ENCODE results near the gene PHRF1.

DNA sequence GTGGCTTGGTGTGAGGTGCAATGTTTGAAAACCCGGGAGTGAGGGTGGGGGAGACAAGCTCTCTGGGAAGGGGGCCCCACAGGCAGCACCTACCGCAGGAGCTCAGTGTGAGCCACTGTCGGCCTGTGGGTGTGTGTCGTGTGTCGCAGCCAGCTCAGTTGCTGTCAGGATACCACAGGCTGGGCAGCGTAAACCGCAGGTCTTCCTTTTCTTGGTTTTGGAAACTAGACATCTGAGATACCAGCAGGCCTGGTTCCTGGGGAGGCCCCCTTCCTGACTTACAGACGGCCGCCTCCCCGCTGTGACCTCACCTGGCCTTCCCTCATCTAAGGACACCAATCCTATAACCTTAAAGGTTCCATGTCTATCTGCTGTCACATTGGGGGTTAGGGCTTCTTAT lies 20.1 kb downstream of the PHRF1 start:
- TF ChIP-seq, protein P1, sequence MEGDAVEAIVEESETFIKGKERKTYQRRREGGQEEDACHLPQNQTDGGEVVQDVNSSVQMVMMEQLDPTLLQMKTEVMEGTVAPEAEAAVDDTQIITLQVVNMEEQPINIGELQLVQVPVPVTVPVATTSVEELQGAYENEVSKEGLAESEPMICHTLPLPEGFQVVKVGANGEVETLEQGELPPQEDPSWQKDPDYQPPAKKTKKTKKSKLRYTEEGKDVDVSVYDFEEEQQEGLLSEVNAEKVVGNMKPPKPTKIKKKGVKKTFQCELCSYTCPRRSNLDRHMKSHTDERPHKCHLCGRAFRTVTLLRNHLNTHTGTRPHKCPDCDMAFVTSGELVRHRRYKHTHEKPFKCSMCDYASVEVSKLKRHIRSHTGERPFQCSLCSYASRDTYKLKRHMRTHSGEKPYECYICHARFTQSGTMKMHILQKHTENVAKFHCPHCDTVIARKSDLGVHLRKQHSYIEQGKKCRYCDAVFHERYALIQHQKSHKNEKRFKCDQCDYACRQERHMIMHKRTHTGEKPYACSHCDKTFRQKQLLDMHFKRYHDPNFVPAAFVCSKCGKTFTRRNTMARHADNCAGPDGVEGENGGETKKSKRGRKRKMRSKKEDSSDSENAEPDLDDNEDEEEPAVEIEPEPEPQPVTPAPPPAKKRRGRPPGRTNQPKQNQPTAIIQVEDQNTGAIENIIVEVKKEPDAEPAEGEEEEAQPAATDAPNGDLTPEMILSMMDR (IDR thresholded peaks at IDR 0.05): no peak
- no peak for TF ChIP-seq EP300 (IDR thresholded peaks at IDR 0.05)
- no peak for TF ChIP-seq POLR2A (IDR thresholded peaks at IDR 0.05; ENCODE audit: low read depth)

All from esophagus muscularis mucosa (tissue), 4 donors.